HFFc6 (cell line): ENCODE data around the gene SKI. TPM values are rescaled to one million over a fixed set of nuclear protein-coding genes. Genes with fewer than 3 reads are reported as not detected.

ENCODE experiments used
- DNase-seq: peaks from one replicate; pipeline ENCODE4 v3.0.0-alpha.2; 2018
- H3K27ac Mint-ChIP-seq: 2 replicates; pipeline ENCODE4 v1.8.0; 2020; ENCODE audit warnings: mild to moderate bottlenecking, mixed read lengths
- H3K27me3 Mint-ChIP-seq: 2 replicates; pipeline ENCODE4 v1.8.0; 2021; ENCODE audit warnings: mild to moderate bottlenecking, moderate library complexity, mixed read lengths; ENCODE audit not compliant: insufficient read depth
- H3K36me3 Mint-ChIP-seq: 2 replicates; pipeline ENCODE4 v1.8.0; 2021; ENCODE audit warnings: low read depth, mixed read lengths
- H3K4me1 Mint-ChIP-seq: 2 replicates; pipeline ENCODE4 v1.8.0; 2020; ENCODE audit warnings: low read depth, mixed read lengths
- H3K4me3 Mint-ChIP-seq: 2 replicates; pipeline ENCODE4 v1.8.0; 2020; ENCODE audit warnings: mild to moderate bottlenecking, moderate library complexity, mixed read lengths
- H3K9me3 Mint-ChIP-seq: 2 replicates; pipeline ENCODE4 v1.8.0; 2020; ENCODE audit warnings: mild to moderate bottlenecking, mixed read lengths
- total RNA-seq, 6 experiments: library from RNA; stranded (reverse); fragmentation: NEBNext Ultra II Directional; extraction: Animal tissue kit (Norgen Biotek cat#: 25700); gene quantifications; 2 replicates in 1 of 6; 3 replicates in 5 of 6; pipeline ENCODE4 v1.2.3, GENCODE V29; 2021
- TF ChIP-seq, protein P1 (sequence below): fragments of 200-600 bp; sonication (generic); IDR thresholded peaks from 2 replicates; pipeline ENCODE4 v1.5.0; 2021; ENCODE audit warnings: antibody characterized with exemption, mild to moderate bottlenecking

SKI gene
- total RNA-seq, 6 experiments from 2014 or later = 63.7 to 76.6 (median 66.1) TPM

DNA sequence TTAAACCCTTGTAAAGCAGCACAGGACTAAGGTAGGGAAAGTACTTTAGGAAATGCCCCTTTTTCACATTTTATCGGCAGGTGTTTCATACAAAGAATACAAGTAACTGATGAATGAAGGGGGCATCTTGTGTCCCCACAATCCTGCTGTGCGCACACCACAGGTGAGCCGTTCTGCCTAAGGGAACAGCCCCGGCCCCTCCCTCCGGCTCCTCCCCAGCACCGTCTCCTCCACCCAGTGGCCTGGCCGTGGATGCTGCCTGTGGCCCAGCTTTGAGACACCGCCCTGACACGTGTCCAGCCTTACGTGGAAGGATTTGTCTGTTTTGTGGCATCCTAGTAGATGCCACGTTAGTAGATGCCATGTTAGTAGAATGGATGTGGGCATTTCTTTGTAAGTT lies 46.4 kb upstream of the SKI start:
- TF ChIP-seq, protein P1, sequence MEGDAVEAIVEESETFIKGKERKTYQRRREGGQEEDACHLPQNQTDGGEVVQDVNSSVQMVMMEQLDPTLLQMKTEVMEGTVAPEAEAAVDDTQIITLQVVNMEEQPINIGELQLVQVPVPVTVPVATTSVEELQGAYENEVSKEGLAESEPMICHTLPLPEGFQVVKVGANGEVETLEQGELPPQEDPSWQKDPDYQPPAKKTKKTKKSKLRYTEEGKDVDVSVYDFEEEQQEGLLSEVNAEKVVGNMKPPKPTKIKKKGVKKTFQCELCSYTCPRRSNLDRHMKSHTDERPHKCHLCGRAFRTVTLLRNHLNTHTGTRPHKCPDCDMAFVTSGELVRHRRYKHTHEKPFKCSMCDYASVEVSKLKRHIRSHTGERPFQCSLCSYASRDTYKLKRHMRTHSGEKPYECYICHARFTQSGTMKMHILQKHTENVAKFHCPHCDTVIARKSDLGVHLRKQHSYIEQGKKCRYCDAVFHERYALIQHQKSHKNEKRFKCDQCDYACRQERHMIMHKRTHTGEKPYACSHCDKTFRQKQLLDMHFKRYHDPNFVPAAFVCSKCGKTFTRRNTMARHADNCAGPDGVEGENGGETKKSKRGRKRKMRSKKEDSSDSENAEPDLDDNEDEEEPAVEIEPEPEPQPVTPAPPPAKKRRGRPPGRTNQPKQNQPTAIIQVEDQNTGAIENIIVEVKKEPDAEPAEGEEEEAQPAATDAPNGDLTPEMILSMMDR = no peak
- H3K4me1 Mint-ChIP-seq = no peaks in the 10 kb centered on the region; the same call in 1 of the 2 replicates
- no peaks in the 10 kb centered on the region for H3K9me3 Mint-ChIP-seq
- H3K27me3 Mint-ChIP-seq = peaks cover 3% of the 10 kb centered on the region
- H3K4me3 Mint-ChIP-seq = no peak overlapping the region
- peaks cover 7% of the 10 kb centered on the region; the same call in 1 of the 2 replicates for H3K36me3 Mint-ChIP-seq
- H3K27ac Mint-ChIP-seq = no peak overlapping the region
- DNase-seq = no peak

DNA sequence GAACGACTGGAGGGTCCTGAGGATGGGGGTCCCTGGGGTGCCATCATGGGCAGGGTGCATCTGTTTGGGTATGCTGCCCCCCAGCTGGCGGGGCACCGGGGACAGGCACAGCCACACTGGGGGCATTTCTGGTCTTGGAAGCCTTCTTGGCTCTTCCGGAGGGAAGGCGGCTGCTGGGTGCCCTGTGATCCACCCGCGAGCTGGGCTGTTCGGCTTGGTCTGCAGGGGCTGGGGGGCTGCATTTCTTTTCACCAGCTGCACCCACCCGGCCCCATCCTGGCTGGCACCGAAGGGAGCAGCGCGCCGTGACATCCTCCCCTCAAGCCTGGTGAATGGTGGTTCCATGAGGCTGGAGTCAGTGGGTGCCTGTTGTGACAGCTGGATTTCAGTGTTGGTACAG lies 45.7 kb upstream of the SKI start:
- H3K27ac Mint-ChIP-seq = no peak overlapping the region
- DNase-seq = no peak
- no peaks in the 10 kb centered on the region; the same call in 1 of the 2 replicates for H3K4me1 Mint-ChIP-seq
- no peaks in the 10 kb centered on the region for H3K9me3 Mint-ChIP-seq
- H3K36me3 Mint-ChIP-seq = peaks cover 7% of the 10 kb centered on the region; the same call in 1 of the 2 replicates
- peaks cover 3% of the 10 kb centered on the region for H3K27me3 Mint-ChIP-seq
- TF ChIP-seq, protein P1 = no peak
- no peak overlapping the region for H3K4me3 Mint-ChIP-seq

DNA sequence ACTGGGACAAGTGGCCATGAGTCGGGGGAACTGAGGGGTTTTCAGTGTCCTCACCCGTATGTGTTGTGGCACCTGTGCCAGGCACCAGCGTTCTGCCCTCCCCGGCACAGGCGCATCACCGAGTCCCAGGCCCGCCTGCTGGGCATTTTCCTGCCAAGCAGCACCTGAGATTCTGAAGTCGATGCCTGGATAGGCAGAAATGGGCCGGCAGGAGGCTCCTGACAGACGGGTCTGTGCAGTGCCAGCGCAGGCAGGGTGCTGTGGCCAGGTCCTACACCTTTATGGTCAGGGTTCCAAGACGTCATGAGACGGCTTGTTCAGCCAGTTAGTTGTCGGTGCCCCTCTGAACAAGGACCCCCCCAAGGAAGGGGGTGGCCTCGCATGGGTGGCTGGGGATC lies 44.2 kb upstream of the SKI start:
- Mint-ChIP-seq H3K36me3 (peaks cover 7% of the 10 kb centered on the region; the same call in 1 of the 2 replicates), H3K9me3 (no peaks in the 10 kb centered on the region), H3K27me3 (peaks cover 3% of the 10 kb centered on the region), H3K4me1 (no peaks in the 10 kb centered on the region; the same call in 1 of the 2 replicates), H3K27ac (no peak overlapping the region), H3K4me3 (no peak overlapping the region)
- DNase-seq = no peak
- TF ChIP-seq, protein P1 = no peak

DNA sequence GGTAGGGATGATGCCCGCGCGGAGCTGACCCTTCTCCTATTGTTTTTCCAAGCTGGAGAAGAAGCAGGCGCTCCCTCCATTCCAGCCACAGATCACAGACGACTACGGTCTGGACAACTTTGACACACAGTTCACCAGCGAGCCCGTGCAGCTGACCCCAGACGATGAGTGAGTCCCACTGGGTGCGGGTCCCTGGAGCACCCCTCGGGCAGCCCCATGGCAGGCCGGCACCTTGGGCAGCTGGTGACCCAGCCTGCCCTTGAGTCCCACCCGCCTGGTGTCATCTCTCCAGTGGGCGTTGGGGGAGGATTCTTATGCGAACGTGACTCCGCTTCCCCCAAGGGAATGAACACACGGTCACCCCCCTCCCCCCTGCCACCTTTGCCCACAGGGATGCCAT lies 43.6 kb upstream of the SKI start:
- TF ChIP-seq, protein P1 = no peak
- Mint-ChIP-seq H3K9me3 (no peaks in the 10 kb centered on the region), H3K36me3 (peaks cover 4% of the 10 kb centered on the region; the same call in 1 of the 2 replicates), H3K27ac (no peak overlapping the region), H3K4me3 (no peak overlapping the region), H3K4me1 (no peaks in the 10 kb centered on the region; the same call in 1 of the 2 replicates), H3K27me3 (no peaks in the 10 kb centered on the region; the same call in none of the 2 replicates)
- DNase-seq = no peak

DNA sequence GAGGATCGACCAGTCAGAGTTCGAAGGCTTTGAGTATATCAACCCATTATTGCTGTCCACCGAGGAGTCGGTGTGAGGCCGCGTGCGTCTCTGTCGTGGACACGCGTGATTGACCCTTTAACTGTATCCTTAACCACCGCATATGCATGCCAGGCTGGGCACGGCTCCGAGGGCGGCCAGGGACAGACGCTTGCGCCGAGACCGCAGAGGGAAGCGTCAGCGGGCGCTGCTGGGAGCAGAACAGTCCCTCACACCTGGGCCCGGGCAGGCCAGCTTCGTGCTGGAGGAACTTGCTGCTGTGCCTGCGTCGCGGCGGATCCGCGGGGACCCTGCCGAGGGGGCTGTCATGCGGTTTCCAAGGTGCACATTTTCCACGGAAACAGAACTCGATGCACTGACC lies 43.2 kb upstream of the SKI start:
- H3K27me3 Mint-ChIP-seq = no peaks in the 10 kb centered on the region; the same call in none of the 2 replicates
- no peaks in the 10 kb centered on the region for H3K9me3 Mint-ChIP-seq
- 0 out of 2 replicates have a peak, but pooled peaks cover under 1% of the 10 kb centered on the region for H3K36me3 Mint-ChIP-seq
- DNase-seq = no peak
- no peaks in the 10 kb centered on the region for H3K4me1 Mint-ChIP-seq
- TF ChIP-seq, protein P1 = no peak
- H3K4me3 Mint-ChIP-seq = no peak overlapping the region
- H3K27ac Mint-ChIP-seq = no peak overlapping the region
